ENCODE data around the gene DOCK9.

The DOCK9 gene

GRCh38 chr13:98776644-98777043 is 201.2 kb downstream of the DOCK9 start:
- H3K4me3 ChIP-seq (ENCODE audit: low read length): no peak overlapping the region
- TF ChIP-seq ZNF274 (IDR thresholded peaks at IDR 0.05; ENCODE audit: low read depth, low read length): no peak

- H3K4me3 ChIP-seq (ENCODE audit: low read length): no peak overlapping the region
- TF ChIP-seq ZNF274 (IDR thresholded peaks at IDR 0.05; ENCODE audit: low read depth, low read length): no peak
Measured at GRCh38 chr13:98775844-98776598, 201.8 kb downstream of the DOCK9 start.

- no peak overlapping the region for H3K4me3 ChIP-seq (ENCODE audit: low read length)
- no peak for TF ChIP-seq ZNF274 (IDR thresholded peaks at IDR 0.05; ENCODE audit: low read depth, low read length)
Measured at GRCh38 chr13:98775386-98775785, 202.5 kb downstream of the DOCK9 start.

- TF ChIP-seq ZNF274 (IDR thresholded peaks at IDR 0.05; ENCODE audit: low read depth, low read length): no peak
- no peak overlapping the region for H3K4me3 ChIP-seq (ENCODE audit: low read length)
Measured at GRCh38 chr13:98774776-98775175, 203.1 kb downstream of the DOCK9 start.

GRCh38 chr13:98773921-98774320 is 203.9 kb downstream of the DOCK9 start:
- no peak for TF ChIP-seq ZNF274 (IDR thresholded peaks at IDR 0.05; ENCODE audit: low read depth, low read length)
- no peak overlapping the region for H3K4me3 ChIP-seq (ENCODE audit: low read length)

GRCh38 chr13:98772794-98773452 is 204.9 kb downstream of the DOCK9 start:
- TF ChIP-seq ZNF274 (IDR thresholded peaks at IDR 0.05; ENCODE audit: low read depth, low read length): no peak
- no peak overlapping the region for H3K4me3 ChIP-seq (ENCODE audit: low read length)

- H3K4me3 ChIP-seq (ENCODE audit: low read length): no peak overlapping the region
- TF ChIP-seq ZNF274 (IDR thresholded peaks at IDR 0.05; ENCODE audit: low read depth, low read length): no peak
Measured at GRCh38 chr13:98771838-98772611, 205.8 kb downstream of the DOCK9 start.

GRCh38 chr13:98769736-98770135 is 208.1 kb downstream of the DOCK9 start:
- TF ChIP-seq ZNF274 (IDR thresholded peaks at IDR 0.05; ENCODE audit: low read depth, low read length): no peak
- H3K4me3 ChIP-seq (ENCODE audit: low read length): no peak overlapping the region

GRCh38 chr13:98768522-98768921 is 209.3 kb downstream of the DOCK9 start:
- TF ChIP-seq ZNF274 (IDR thresholded peaks at IDR 0.05; ENCODE audit: low read depth, low read length): no peak
- no peak overlapping the region for H3K4me3 ChIP-seq (ENCODE audit: low read length)

GRCh38 chr13:98766697-98767096 is 211.2 kb downstream of the DOCK9 start:
- no peak for TF ChIP-seq ZNF274 (IDR thresholded peaks at IDR 0.05; ENCODE audit: low read depth, low read length)
- H3K4me3 ChIP-seq (ENCODE audit: low read length): no peak overlapping the region

- H3K4me3 ChIP-seq (ENCODE audit: low read length): no peak overlapping the region
- no peak for TF ChIP-seq ZNF274 (IDR thresholded peaks at IDR 0.05; ENCODE audit: low read depth, low read length)
Measured at GRCh38 chr13:98765996-98766519, 211.8 kb downstream of the DOCK9 start.

- no peak for TF ChIP-seq ZNF274 (IDR thresholded peaks at IDR 0.05; ENCODE audit: low read depth, low read length)
- no peak overlapping the region for H3K4me3 ChIP-seq (ENCODE audit: low read length)
Measured at GRCh38 chr13:98761986-98762616, 215.8 kb downstream of the DOCK9 start.

- no peak overlapping the region for H3K4me3 ChIP-seq (ENCODE audit: low read length)
Measured at GRCh38 chr13:98761126-98761985, 216.5 kb downstream of the DOCK9 start.

More at GRCh38 chr13:98761126-98761985, 216.5 kb downstream of the DOCK9 start:
- TF ChIP-seq ZNF274 (IDR thresholded peaks at IDR 0.05; ENCODE audit: low read depth, low read length): no peak

Measured in GM08714 (cell line).